ENCODE results near the gene MYT1.
A peak's percentile ranks its signal among the peaks of the same experiment; 100 is the strongest.
"Not testable (repeated sequence)": the region's sequence is repeated elsewhere in the genome, so short reads cannot be mapped to it uniquely, and the experiment has no call there.

MYT1 gene

GRCh38 chr20:64164123-64164836 lies at the start of gene MYT1:
TSS of gene MYT1 (plus strand) at chr20:64164452. CDS start at chr20:64198862, 34,410 bp downstream.
- peak; percentile 92 for DNase-seq

GRCh38 chr20:64115171-64115911 lies 48.9 kb upstream of the MYT1 start:
- DNase-seq, result no peak

- no peak for DNase-seq
These were observed 48.2 kb upstream of the MYT1 start for GRCh38 chr20:64116016-64116415.

DNA sequence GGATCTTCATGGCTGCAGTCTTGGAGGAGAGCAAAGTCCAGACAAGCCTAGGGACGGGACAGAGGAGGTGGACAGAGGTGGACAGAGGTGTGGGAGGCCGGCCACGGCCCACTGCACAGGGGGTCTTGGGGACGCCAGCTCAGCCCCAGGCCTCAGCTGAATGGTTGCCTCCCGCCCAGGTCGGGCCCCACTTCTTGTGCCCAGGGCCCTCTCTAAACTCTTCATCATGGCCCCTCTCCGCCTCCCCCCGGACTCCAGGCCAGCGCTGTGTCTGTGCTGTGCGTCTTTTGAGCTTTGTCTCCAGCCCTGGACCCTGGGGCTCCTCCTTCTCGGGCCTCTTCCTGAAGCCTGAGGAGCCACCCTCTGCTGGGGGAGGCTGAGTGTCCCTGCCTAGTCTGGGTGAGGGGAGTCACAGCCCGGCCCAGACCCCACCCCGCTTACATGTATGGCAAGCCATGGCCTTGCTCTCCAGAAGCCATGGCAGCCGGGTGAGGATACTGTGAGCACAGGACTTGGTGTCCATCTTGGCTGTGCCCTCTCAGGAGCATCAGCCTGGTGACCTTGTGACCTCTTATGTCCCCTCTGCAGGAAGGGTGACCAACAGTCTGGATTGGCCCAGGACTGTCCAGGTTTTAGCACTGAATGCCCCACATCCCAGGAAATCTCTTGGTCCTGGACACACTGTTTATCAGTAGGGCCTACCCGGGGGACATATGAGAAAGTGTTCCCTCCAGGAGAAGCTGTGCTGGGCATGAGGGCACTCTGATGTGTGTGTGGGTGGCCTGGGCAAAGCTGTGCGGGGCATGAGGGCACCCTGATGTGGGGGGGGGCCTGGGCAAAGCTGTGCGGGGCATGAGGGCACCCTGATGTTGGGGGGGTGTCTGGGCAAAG lies 47.5 kb upstream of the MYT1 start:
- no peak for DNase-seq

DNA sequence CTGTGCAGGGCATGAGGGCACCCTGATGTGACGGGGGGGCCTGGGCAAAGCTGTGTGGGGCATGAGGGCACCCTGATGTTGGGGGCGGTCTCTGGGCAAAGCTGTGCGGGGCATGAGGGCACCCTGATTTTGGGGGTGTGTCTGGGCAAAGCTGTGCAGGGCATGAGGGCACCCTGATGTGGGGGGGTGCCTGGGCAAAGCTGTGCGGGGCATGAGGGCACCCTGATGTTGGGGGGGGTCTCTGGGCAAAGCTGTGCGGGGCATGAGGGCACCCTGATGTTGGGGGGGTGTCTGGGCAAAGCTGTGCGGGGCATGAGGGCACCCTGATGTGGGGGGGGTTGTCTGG lies 46.8 kb upstream of the MYT1 start:
- not testable (repeated sequence) for DNase-seq

DNA sequence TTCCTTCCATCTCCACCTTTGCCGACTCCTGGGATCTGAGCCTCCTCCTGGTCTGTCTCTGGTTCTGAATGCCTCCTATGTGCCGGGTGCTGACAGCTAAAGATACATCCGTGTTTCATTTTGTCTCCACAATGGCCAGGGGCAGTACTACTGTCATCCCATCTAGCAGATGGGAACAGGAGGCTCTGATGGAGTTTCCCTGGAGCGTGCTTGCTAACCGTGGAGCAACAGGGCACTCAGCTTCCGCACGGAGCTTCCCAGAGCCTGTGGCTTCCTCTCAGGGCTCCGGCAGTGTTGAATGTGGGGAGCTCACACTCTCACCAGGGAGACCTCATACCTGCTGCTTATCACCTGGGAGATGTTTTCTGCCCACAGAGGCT lies 45.0 kb upstream of the MYT1 start:
- DNase-seq, result no peak

DNA sequence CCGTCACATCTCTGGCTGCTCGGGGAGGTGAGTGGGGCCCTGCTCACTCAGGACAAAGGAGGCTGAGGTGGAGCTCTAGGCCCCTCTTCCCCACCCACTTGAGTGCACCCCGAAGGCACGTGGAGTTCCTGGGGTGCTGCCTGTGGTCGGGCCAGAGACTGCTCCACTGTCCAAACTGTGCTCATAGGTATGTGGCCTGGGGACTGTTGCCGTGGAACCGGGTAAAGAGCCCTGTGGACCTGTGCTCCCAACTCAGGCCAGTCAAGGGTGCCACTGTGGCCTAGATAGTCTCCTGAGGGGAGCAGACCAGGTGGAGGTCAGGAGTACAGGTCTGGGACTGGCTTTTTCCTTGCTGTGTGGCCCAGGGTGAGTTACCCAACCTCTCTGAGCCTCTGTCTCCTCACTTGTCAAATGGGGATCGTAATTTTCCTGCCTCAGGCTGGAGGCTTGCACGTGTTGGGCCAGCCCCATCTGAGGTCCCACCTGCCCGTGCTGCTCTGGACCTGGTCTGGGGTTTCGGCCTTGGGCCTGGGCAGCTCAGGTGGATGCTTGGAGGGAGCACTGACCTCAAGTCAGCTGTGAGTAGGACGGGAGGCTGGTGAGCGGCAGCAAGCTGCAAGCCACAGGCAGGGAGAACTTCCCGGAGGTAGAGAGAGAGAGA lies 44.4 kb upstream of the MYT1 start:
- DNase-seq, result no peak

DNA sequence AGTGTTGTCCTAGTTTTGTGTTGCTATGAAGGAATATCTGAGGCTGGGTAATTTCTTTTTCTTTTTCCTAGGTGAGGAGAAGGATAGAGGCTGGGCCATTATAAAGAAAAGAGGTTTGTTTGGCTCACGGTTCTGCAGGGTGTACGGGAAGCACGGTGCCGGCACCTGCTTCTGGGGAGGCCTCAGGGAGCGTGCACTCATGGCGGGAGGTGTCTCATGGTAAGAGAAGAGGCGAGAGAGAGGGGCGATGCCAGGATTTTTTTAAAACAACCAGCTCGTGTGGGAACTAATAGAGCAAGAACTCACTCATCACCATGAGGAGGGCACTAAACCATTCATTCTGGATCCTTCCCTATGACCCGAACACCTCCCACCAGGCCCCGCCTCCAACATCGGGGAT lies 42.7 kb upstream of the MYT1 start:
- DNase-seq, result no peak

DNA sequence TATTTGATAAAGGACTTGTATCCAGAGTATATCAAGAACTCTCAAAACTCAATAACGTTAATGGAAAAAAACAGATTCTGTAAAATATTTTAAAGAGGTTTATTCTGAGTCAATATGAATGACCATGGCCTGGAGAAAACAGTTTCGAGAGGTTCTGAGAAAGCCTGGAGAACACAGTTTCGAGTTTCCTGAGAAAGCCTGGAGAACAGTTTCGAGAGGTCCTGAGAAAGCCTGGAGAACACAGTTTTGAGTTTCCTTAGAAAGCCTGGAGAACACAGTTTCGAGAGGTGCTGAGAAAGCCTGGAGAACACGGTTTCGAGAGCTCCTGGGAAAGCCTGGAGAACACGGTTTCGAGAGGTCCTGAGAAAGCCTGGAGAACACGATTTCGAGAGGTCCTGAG lies 41.3 kb upstream of the MYT1 start:
- DNase-seq, result not testable (repeated sequence)

- not testable (repeated sequence) for DNase-seq
These were observed 40.7 kb upstream of the MYT1 start for GRCh38 chr20:64123517-64123916.

DNA sequence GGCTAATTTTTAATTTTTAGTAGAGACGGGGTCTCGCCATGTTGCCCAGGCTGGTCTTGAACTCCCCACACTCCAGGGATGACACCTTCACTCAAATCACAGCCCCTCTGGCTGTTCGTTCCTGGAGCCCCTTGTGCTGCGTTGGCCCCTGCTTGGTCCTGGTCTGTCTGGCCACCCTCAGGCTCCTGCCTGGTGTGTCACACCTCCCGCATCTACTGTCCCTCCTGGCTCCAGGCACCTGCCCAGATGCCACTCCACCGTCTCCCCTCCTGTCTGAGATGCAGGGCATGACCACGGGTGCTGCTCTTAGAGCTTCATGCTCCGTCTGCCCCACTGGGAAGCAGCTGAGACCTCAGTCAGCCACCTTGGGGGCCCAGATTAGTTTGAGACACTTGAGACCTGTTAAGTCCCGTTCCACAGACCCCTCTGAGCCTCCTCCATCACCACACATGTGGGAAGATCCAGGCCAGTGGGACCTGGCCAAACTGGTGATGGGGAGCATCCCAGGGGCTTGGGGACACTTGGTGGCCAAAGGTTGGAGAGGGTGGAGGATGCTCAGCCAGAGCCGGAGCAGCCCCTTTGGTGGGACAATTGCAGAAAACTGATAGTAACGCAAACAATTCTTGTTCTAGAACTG lies 35.0 kb upstream of the MYT1 start:
- no peak for DNase-seq

DNA sequence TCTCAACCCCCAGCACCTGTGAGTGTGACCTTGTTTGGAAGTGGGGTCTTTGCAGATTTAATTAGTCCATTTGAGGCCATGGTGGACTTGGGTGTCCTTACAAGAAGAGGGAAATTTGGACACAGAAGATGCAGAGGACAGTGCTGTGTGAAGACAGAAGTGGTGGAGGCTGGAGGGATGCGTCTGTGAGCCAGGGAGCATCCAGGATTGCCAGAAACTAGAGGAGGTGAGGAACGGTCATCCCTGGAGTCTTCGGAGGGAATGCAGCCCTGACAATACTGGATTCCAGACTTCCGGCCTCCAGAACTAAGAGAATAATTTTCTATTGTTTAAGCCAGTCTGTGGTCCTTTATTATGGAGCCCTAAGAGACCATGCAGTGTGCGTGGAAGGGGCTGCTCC lies 34.0 kb upstream of the MYT1 start:
- DNase-seq, result no peak

DNA sequence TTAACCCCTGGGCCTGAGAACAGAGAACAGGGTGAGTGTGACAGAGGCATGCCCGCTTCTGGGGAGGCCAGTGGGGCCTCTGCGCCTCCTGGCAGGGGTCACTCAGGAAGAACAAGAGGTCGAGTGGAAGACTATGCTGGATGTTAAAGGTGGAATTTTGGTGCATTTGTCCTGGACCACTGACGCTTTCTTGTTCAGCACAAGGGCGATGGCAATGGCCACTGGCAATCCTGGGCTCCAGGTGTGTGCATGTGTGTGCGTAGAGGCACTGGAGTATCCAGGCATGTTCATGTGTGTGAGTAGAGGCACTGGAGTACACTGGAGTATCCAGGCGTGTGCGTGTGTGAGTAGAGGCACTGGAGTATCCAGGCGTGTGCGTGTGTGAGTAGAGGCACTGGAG lies 33.4 kb upstream of the MYT1 start:
- DNase-seq, result no peak

- no peak for DNase-seq
These were observed 32.8 kb upstream of the MYT1 start for GRCh38 chr20:64131406-64131805.

DNA sequence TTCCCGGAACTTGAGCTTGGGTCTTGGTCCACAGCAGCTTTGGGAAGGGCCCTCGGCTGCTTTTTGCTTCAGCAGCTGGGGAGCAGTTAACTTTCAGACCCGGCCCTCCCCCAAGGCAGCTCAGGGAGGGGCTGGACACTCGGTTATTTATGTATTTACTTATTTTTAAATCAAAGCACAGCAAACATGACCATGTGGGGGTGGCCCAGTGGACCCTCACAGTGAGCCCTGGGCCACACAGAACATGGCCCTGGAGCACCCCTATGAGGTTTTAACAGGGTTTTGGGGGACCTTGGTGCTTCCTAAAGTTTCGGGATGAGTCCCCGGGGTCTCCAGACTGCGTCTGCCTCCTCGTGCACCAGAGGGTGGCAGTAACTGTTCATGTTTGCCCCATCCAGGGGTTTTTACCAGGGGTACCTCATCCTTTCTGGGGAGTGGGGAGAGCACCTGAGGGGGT lies 30.3 kb upstream of the MYT1 start:
- no peak for DNase-seq

DNA sequence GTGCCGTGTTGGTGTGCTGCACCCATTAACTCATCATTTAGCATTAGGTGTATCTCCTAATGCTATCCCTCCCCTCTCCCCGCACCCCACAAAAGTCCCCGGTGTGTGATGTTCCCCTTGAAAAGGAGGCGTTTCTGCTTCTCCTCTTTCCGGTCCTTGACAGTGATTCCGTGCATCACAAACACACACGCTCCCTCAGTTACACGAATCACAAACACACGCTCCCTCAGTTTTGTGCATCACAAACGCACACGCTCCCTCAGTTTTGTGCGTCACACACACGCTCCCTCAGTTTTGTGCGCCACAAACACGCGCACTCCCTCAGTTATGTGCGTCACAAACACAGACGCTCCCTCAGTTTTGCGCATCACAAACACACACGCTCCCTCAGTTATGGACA lies 29.5 kb upstream of the MYT1 start:
- not testable (repeated sequence) for DNase-seq

DNA sequence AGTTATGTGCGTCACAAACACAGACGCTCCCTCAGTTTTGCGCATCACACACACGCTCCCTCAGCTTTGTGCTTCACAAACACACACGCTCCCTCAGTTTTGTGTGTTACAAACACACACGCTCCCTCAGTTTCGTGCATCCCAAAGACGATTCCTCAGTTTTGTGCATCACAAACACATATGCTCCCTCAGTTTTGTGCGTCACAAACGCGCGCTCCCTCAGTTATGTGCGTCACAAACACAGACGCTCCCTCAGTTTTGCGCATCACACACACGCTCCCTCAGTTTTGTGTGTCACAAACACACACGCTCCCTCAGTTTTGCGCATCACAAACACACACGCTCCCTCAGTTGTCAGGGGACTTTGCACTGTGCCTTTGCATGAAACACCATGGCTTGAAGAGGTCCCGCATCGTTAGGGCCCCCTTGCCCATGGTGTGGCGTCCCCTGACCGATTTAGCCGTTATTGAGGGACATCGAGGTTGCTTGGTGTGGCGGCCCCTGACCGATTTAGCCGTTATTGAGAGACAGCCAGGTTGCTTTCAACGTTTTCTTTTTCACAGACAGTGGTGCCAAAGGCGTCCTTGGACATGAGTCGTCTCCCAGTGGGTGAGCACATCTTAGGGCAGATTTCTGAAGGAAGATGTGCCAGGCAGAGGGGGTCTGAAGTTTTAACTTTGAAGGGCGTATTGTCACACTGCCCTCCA lies 28.1 kb upstream of the MYT1 start:
- DNase-seq, result no peak

DNA sequence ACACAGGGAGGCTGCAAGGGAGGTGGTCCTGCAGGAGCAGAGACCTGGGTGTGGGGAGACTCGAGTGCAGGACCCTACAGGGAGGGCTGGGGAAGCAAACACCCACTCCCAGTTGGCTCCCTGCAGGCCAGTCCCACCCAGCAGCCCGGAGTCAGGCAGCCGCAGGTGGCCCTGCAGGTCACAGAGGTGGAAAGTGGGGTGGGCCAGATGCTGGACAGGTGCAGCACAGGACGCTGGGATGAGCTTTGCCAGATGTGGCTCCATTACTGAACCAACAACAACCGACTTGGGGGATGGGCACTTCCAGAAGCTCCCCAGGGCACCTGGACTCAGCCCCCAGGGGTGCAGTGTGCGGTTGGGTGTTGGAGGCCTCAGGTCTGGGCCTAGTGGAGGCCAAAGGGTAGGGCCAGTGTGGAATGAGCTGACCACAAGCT lies 26.6 kb upstream of the MYT1 start:
- no peak for DNase-seq

- DNase-seq, result no peak
These were observed 25.9 kb upstream of the MYT1 start for GRCh38 chr20:64138276-64138815.

DNA sequence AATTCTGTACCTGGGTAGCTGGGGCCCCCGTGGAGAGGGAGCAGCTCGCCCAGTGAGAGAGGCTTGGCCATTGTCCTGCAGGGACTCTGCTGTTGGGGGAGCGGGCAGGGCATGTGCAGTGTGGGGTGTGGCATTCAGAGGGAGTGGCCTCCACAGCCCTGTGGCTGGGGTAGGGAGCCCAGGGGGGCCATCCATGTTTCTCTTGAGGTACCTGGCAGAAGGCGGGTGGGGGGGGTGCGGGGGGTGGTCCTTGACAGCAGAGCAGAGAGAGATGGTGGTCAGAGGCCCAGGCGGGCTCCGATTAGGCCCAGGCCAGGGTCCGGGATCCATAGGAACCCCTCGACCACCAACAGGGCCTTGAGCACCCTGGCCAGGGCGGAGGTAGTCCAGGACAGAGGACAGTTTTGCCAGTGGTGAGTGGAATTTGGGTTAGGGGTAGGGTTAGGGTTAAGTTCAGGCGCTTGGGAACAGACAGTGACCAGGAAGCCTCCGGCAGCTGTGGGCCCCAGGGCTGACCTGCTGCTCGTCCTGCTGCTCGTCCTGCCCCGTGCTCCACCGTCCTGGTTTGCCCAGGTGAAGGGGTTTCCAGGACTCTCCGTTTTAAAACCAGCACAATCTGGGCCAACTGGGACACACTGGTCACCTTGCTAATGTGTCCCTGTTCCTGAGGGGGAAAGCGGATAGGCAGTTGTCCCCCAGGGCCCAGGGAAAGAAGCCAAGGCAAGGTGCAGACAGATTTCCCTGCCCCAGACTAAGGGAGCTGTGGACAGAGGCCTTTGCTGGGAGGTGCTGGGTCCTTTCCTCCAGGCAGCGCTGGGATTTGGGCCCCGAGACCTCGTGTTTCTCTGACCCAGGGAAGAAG lies 24.8 kb upstream of the MYT1 start:
- no peak for DNase-seq

Data from NCI-H2081 treated with DMSO at 0.1 percent for 48 hours (cell line).